WTC11 (cell line): Measurements from ENCODE around the gene PLCG2. TPM values are rescaled to one million over a fixed set of nuclear protein-coding genes. Genes with fewer than 3 reads are reported as not detected.

Source experiments
- ATAC-seq: fragments of 200-7000 bp; cut with Tn5 transposase; 2 replicates; pipeline ENCODE4 v1.10.0; 2021; ENCODE audit warnings: mild to moderate bottlenecking, moderate library complexity
- CTCF ChIA-PET: fragments of 300-600 bp; sonication (Branson Sonifier 250); formaldehyde crosslinking; loops from one replicate; lab custom pipeline; 2021; ENCODE audit warnings: antibody characterized with exemption; lab: Charles Lee
- POLR2A ChIA-PET: fragments of 350-600 bp; sonication (Branson Sonifier 250); formaldehyde crosslinking; loops from one replicate; lab custom pipeline; 2021; ENCODE audit warnings: antibody characterized with exemption; lab: Charles Lee
- DNase-seq: peaks from one replicate; pipeline ENCODE4 v3.0.0; 2021; ENCODE audit warnings: low spot score
- H3K27ac Mint-ChIP-seq: 2 replicates; pipeline ENCODE4 v1.8.0; 2021; ENCODE audit warnings: mixed read lengths
- H3K27me3 Mint-ChIP-seq: 2 replicates; pipeline ENCODE4 v1.8.0; 2021; ENCODE audit warnings: low read depth, mild to moderate bottlenecking, moderate library complexity, mixed read lengths
- H3K36me3 Mint-ChIP-seq: 2 replicates; pipeline ENCODE4 v1.8.0; 2021; ENCODE audit warnings: mixed read lengths
- H3K4me1 Mint-ChIP-seq: 2 replicates; pipeline ENCODE4 v1.8.0; 2022; ENCODE audit warnings: mixed read lengths
- H3K4me3 Mint-ChIP-seq: 2 replicates; pipeline ENCODE4 v1.8.0; 2021; ENCODE audit warnings: mild to moderate bottlenecking, moderate library complexity, mixed read lengths
- H3K9me3 Mint-ChIP-seq: 2 replicates; pipeline ENCODE4 v1.8.0; 2021; ENCODE audit warnings: mixed read lengths
- EMX1 ChIP-seq: fragments of 250-450 bp; sonication (Bioruptor Pico); IDR thresholded peaks from 2 replicates; pipeline ENCODE4 v1.8.0; 2021; ENCODE audit warnings: mild to moderate bottlenecking
- GRHL2 ChIP-seq: fragments of 250-450 bp; sonication (Bioruptor Pico); IDR thresholded peaks from 2 replicates; pipeline ENCODE4 v1.8.0; 2022; ENCODE audit warnings: mild to moderate bottlenecking, moderate library complexity; ENCODE audit not compliant: insufficient replicate concordance, severe bottlenecking
- GTF2I ChIP-seq: fragments of 250-450 bp; sonication (Bioruptor Pico); conservative IDR thresholded peaks from 2 replicates; pipeline ENCODE4 v1.4.0; 2021; ENCODE audit warnings: mild to moderate bottlenecking
- HMGA2 ChIP-seq: fragments of 250-450 bp; sonication (Bioruptor Pico); IDR thresholded peaks from 2 replicates; pipeline ENCODE4 v1.4.0; 2021; ENCODE audit warnings: mild to moderate bottlenecking, moderate library complexity
- JUN ChIP-seq: sonication (generic); formaldehyde crosslinking; IDR thresholded peaks from 2 replicates; pipeline ENCODE4 v1.8.0; 2023; ENCODE audit warnings: mild to moderate bottlenecking, missing genetic modification reagents
- RELA ChIP-seq: sonication (generic); formaldehyde crosslinking; IDR thresholded peaks from 2 replicates; pipeline ENCODE4 v1.8.1; 2022; ENCODE audit warnings: missing genetic modification reagents, mild to moderate bottlenecking, borderline replicate concordance
- SMAD3 ChIP-seq: sonication (generic); formaldehyde crosslinking; IDR thresholded peaks from 2 replicates; pipeline ENCODE4 v1.8.0; 2022; ENCODE audit warnings: missing genetic modification reagents, mild to moderate bottlenecking, borderline replicate concordance
- SP1 ChIP-seq: sonication (generic); formaldehyde crosslinking; conservative IDR thresholded peaks from 2 replicates; pipeline ENCODE4 v1.8.1; 2022; ENCODE audit warnings: missing genetic modification reagents
- TEAD4 ChIP-seq: sonication (generic); formaldehyde crosslinking; IDR thresholded peaks from 2 replicates; pipeline ENCODE4 v1.8.0; 2022; ENCODE audit warnings: mild to moderate bottlenecking, missing genetic modification reagents
- ZNF263 ChIP-seq: sonication (generic); formaldehyde crosslinking; IDR thresholded peaks from 2 replicates; pipeline ENCODE4 v1.8.1; 2022; ENCODE audit warnings: low read depth, mild to moderate bottlenecking, moderate library complexity, missing genetic modification reagents
- ZNF416 ChIP-seq: fragments of 250-450 bp; sonication (Bioruptor Pico); IDR thresholded peaks from 2 replicates; pipeline ENCODE4 v1.9.0; 2021; ENCODE audit warnings: mild to moderate bottlenecking, inconsistent platforms
- ZNF423 ChIP-seq: fragments of 250-450 bp; sonication (Bioruptor Pico); IDR thresholded peaks from 2 replicates; pipeline ENCODE4 v2.1.2; 2022; ENCODE audit warnings: mild to moderate bottlenecking, moderate library complexity
- total RNA-seq: library from RNA; stranded (reverse); gene quantifications from 3 replicates; pipeline ENCODE4 v1.2.3, GENCODE V29; 2021
- TF ChIP-seq, protein P1 (sequence below): sonication (generic); formaldehyde crosslinking; IDR thresholded peaks from 2 replicates; pipeline ENCODE4 v1.8.1; 2023; ENCODE audit warnings: mild to moderate bottlenecking, moderate library complexity, missing genetic modification reagents
- TF ChIP-seq, protein P2 (sequence below): sonication (generic); formaldehyde crosslinking; IDR thresholded peaks from 2 replicates; pipeline ENCODE4 v1.8.1; 2023; ENCODE audit warnings: mild to moderate bottlenecking, missing genetic modification reagents
- TF ChIP-seq, protein P3 (sequence below): sonication (generic); formaldehyde crosslinking; IDR thresholded peaks from 2 replicates; pipeline ENCODE4 v1.8.1; 2022; ENCODE audit warnings: mild to moderate bottlenecking, moderate library complexity, missing genetic modification reagents
- TF ChIP-seq, protein P4 (sequence below): fragments of 250-450 bp; sonication (Bioruptor Pico); IDR thresholded peaks from 2 replicates; pipeline ENCODE4 v1.9.0; 2021; ENCODE audit warnings: mild to moderate bottlenecking
- TF ChIP-seq, protein P5 (sequence below): sonication (generic); formaldehyde crosslinking; conservative IDR thresholded peaks from 2 replicates; pipeline ENCODE4 v1.8.1; 2022; ENCODE audit warnings: mild to moderate bottlenecking, missing genetic modification reagents
- TF ChIP-seq, protein P6 (sequence below): sonication (generic); formaldehyde crosslinking; IDR thresholded peaks from 2 replicates; pipeline ENCODE4 v1.8.1; 2023; ENCODE audit warnings: mild to moderate bottlenecking, missing genetic modification reagents, borderline replicate concordance
- TF ChIP-seq, protein P7 (sequence below): sonication (generic); formaldehyde crosslinking; IDR thresholded peaks from 2 replicates; pipeline ENCODE4 v1.8.0; 2023; ENCODE audit warnings: mild to moderate bottlenecking, missing genetic modification reagents

PLCG2 gene
- total RNA-seq, 1 experiment from 2014 or later = 7.0 TPM

DNA sequence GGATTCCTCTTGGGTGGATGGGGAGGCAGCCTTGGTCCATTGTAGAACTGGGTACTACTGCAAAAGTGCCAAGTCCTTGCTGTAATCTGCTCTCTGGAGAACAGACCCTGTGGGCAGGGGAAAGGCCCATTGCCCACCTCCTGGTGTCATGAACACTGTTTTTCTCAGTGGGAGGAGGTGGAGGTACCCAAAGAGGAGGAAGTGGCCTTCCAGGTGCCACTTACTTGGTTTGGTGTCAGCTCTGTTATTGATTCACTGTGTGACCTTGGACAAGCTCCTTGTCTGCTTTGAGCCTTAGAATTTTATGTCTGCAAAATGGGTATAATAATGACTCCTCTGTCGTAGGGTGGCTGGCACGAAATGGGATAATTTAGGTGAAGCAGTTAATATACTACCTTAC lies 55.8 kb downstream of the PLCG2 start:
- no peak for ATAC-seq
- no peak overlapping the region for H3K4me3 Mint-ChIP-seq

DNA sequence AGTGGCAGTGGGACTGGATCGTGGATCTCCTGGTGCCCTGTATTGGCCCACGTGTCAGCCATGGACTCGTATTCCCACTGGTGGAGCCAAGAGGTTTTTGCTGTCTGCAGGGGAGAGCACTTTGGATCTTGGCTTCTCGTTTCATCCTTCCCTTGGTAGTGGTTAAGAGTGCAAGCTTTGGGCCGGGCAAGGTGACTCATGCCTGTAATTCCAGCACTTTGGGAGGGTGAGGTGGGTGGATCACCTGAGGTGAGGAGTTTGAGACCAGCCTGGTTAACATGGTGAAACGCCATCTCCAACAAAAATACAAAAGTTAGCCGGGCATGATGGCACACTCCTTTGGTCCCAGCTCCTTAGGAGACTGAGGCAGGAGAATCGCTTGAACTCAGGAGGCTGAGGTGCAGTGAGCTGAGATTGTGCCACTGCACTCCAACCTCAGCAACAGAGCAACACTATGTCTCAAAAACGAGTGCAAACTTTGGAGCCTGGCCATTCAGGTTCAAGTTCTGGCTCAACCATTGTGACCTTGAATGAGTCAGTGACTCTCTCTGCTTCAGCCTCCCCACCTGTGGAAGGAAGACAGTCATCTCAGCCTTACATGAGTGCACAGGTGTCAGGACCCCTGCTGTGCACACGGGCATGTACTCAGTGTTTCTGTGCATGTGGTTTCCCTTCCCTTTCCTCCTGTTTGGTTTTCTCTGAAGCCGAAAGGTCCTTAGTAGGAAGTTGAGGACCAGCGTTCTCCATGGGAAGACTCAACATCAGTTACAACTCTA lies 57.4 kb downstream of the PLCG2 start:
- H3K27ac Mint-ChIP-seq = no peak overlapping the region
- ChIA-PET CTCF (interaction anchor here (1.1 to 1.9 kb wide), 2 partner anchors 19 to 43 kb away, joined by 3 to 4 read pairs; no protein-coding TSS in a partner anchor), POLR2A (no interaction called here)
- TF ChIP-seq, protein P1, sequence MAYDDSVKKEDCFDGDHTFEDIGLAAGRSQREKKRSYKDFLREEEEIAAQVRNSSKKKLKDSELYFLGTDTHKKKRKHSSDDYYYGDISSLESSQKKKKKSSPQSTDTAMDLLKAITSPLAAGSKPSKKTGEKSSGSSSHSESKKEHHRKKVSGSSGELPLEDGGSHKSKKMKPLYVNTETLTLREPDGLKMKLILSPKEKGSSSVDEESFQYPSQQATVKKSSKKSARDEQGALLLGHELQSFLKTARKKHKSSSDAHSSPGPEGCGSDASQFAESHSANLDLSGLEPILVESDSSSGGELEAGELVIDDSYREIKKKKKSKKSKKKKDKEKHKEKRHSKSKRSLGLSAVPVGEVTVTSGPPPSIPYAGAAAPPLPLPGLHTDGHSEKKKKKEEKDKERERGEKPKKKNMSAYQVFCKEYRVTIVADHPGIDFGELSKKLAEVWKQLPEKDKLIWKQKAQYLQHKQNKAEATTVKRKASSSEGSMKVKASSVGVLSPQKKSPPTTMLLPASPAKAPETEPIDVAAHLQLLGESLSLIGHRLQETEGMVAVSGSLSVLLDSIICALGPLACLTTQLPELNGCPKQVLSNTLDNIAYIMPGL (CRISPR knock-in tag) = no peak
- TF ChIP-seq, protein P2, sequence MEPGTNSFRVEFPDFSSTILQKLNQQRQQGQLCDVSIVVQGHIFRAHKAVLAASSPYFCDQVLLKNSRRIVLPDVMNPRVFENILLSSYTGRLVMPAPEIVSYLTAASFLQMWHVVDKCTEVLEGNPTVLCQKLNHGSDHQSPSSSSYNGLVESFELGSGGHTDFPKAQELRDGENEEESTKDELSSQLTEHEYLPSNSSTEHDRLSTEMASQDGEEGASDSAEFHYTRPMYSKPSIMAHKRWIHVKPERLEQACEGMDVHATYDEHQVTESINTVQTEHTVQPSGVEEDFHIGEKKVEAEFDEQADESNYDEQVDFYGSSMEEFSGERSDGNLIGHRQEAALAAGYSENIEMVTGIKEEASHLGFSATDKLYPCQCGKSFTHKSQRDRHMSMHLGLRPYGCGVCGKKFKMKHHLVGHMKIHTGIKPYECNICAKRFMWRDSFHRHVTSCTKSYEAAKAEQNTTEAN (CRISPR knock-in tag) = no peak
- TF ChIP-seq SMAD3 (no peak), RELA (no peak), GTF2I (CRISPR knock-in tag) (no peak), HMGA2 (CRISPR knock-in tag) (no peak), GRHL2 (CRISPR knock-in tag) (no peak), ZNF423 (CRISPR knock-in tag) (no peak), ZNF263 (CRISPR knock-in tag) (no peak), TEAD4 (CRISPR knock-in tag) (no peak), JUN (CRISPR knock-in tag) (no peak), ZNF416 (CRISPR knock-in tag) (no peak), SP1 (CRISPR knock-in tag) (no peak)
- TF ChIP-seq, protein P3, sequence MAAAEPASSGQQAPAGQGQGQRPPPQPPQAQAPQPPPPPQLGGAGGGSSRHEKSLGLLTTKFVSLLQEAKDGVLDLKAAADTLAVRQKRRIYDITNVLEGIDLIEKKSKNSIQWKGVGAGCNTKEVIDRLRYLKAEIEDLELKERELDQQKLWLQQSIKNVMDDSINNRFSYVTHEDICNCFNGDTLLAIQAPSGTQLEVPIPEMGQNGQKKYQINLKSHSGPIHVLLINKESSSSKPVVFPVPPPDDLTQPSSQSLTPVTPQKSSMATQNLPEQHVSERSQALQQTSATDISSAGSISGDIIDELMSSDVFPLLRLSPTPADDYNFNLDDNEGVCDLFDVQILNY (CRISPR knock-in tag) = no peak
- TF ChIP-seq, protein P4, sequence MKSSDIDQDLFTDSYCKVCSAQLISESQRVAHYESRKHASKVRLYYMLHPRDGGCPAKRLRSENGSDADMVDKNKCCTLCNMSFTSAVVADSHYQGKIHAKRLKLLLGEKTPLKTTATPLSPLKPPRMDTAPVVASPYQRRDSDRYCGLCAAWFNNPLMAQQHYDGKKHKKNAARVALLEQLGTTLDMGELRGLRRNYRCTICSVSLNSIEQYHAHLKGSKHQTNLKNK (CRISPR knock-in tag) = no peak
- TF ChIP-seq, protein P5, sequence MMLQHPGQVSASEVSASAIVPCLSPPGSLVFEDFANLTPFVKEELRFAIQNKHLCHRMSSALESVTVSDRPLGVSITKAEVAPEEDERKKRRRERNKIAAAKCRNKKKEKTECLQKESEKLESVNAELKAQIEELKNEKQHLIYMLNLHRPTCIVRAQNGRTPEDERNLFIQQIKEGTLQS (CRISPR knock-in tag) = no peak
- TF ChIP-seq, protein P6, sequence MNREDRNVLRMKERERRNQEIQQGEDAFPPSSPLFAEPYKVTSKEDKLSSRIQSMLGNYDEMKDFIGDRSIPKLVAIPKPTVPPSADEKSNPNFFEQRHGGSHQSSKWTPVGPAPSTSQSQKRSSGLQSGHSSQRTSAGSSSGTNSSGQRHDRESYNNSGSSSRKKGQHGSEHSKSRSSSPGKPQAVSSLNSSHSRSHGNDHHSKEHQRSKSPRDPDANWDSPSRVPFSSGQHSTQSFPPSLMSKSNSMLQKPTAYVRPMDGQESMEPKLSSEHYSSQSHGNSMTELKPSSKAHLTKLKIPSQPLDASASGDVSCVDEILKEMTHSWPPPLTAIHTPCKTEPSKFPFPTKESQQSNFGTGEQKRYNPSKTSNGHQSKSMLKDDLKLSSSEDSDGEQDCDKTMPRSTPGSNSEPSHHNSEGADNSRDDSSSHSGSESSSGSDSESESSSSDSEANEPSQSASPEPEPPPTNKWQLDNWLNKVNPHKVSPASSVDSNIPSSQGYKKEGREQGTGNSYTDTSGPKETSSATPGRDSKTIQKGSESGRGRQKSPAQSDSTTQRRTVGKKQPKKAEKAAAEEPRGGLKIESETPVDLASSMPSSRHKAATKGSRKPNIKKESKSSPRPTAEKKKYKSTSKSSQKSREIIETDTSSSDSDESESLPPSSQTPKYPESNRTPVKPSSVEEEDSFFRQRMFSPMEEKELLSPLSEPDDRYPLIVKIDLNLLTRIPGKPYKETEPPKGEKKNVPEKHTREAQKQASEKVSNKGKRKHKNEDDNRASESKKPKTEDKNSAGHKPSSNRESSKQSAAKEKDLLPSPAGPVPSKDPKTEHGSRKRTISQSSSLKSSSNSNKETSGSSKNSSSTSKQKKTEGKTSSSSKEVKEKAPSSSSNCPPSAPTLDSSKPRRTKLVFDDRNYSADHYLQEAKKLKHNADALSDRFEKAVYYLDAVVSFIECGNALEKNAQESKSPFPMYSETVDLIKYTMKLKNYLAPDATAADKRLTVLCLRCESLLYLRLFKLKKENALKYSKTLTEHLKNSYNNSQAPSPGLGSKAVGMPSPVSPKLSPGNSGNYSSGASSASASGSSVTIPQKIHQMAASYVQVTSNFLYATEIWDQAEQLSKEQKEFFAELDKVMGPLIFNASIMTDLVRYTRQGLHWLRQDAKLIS (CRISPR knock-in tag) = no peak
- TF ChIP-seq, protein P7, sequence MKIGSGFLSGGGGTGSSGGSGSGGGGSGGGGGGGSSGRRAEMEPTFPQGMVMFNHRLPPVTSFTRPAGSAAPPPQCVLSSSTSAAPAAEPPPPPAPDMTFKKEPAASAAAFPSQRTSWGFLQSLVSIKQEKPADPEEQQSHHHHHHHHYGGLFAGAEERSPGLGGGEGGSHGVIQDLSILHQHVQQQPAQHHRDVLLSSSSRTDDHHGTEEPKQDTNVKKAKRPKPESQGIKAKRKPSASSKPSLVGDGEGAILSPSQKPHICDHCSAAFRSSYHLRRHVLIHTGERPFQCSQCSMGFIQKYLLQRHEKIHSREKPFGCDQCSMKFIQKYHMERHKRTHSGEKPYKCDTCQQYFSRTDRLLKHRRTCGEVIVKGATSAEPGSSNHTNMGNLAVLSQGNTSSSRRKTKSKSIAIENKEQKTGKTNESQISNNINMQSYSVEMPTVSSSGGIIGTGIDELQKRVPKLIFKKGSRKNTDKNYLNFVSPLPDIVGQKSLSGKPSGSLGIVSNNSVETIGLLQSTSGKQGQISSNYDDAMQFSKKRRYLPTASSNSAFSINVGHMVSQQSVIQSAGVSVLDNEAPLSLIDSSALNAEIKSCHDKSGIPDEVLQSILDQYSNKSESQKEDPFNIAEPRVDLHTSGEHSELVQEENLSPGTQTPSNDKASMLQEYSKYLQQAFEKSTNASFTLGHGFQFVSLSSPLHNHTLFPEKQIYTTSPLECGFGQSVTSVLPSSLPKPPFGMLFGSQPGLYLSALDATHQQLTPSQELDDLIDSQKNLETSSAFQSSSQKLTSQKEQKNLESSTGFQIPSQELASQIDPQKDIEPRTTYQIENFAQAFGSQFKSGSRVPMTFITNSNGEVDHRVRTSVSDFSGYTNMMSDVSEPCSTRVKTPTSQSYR (CRISPR knock-in tag) = no peak
- TF ChIP-seq, all 79 proteins: peak for 0
- no peak overlapping the region for H3K4me3 Mint-ChIP-seq
- ATAC-seq (no peak), DNase-seq (no peak)
- no peaks in the 10 kb centered on the region for H3K36me3 Mint-ChIP-seq
- H3K9me3 Mint-ChIP-seq = peaks cover 4% of the 10 kb centered on the region; the same call in 1 of the 2 replicates
- H3K27me3 Mint-ChIP-seq = no peaks in the 10 kb centered on the region
- peaks cover 19% of the 10 kb centered on the region for H3K4me1 Mint-ChIP-seq

More for the DNA sequence above, 55.8 kb downstream of the PLCG2 start:
- no peak for TF ChIP-seq EMX1
- TF ChIP-seq, all 79 proteins: peak for 0
- peaks cover under 1% of the 10 kb centered on the region; the same call in 1 of the 2 replicates for H3K9me3 Mint-ChIP-seq
- no peaks in the 10 kb centered on the region for H3K36me3 Mint-ChIP-seq
- H3K4me1 Mint-ChIP-seq = peaks cover 24% of the 10 kb centered on the region
- no peaks in the 10 kb centered on the region for H3K27me3 Mint-ChIP-seq
- no peak for DNase-seq
- no peak overlapping the region for H3K27ac Mint-ChIP-seq
- CTCF ChIA-PET = interaction anchor here (1.0 kb wide), 1 partner anchor 105 kb away, joined by 3 read pairs; no protein-coding TSS in a partner anchor
- POLR2A ChIA-PET = interaction anchor here (0.6 kb wide), 1 partner anchor 29 kb away, joined by 3 read pairs; no protein-coding TSS in a partner anchor
